SKM-1 treated with dmso at 0.1 percent for 144 hours (cell line): ENCODE data around the gene TSR1.

Experiments
- DNase-seq: peaks from one replicate; lab custom pipeline; 2025; ENCODE audit not compliant: unreplicated experiment; lab: John Stamatoyannopoulos, UW

Gene TSR1

GRCh38 chr17:2336215-2336851 is at the start of gene TSR1:
TSR1 (minus strand) TSS chr17:2336457; CDS start chr17:2336427, 30 bp downstream.
- DNase-seq, result peak; percentile 30

- no peak for DNase-seq
These were observed 49.3 kb upstream of the TSR1 start for GRCh38 chr17:2385240-2386210.

- DNase-seq, result no peak
These were observed 48.3 kb upstream of the TSR1 start for GRCh38 chr17:2384439-2385127.

GRCh38 chr17:2383628-2384167 is 47.4 kb upstream of the TSR1 start:
- no peak for DNase-seq

GRCh38 chr17:2380950-2381649 is 44.8 kb upstream of the TSR1 start:
- no peak for DNase-seq

- no peak for DNase-seq
These were observed 44.1 kb upstream of the TSR1 start for GRCh38 chr17:2380226-2380922.

GRCh38 chr17:2379489-2380225 is 43.4 kb upstream of the TSR1 start:
- DNase-seq, result no peak

- no peak for DNase-seq
These were observed 42.6 kb upstream of the TSR1 start for GRCh38 chr17:2378905-2379304.

GRCh38 chr17:2377659-2378058 is 41.4 kb upstream of the TSR1 start:
- DNase-seq, result no peak

GRCh38 chr17:2376107-2376506 is 39.9 kb upstream of the TSR1 start:
- no peak for DNase-seq

- no peak for DNase-seq
These were observed 39.1 kb upstream of the TSR1 start for GRCh38 chr17:2375406-2375805.

- DNase-seq, result no peak
These were observed 38.5 kb upstream of the TSR1 start for GRCh38 chr17:2374549-2375285.

- DNase-seq, result no peak
These were observed 36.9 kb upstream of the TSR1 start for GRCh38 chr17:2373179-2373578.

GRCh38 chr17:2372681-2373080 is 36.4 kb upstream of the TSR1 start:
- no peak for DNase-seq

- no peak for DNase-seq
These were observed 35.9 kb upstream of the TSR1 start for GRCh38 chr17:2372180-2372579.

GRCh38 chr17:2371183-2372130 is 35.2 kb upstream of the TSR1 start:
- DNase-seq, result no peak

GRCh38 chr17:2370211-2370589 is 33.9 kb upstream of the TSR1 start:
- DNase-seq, result no peak
